ENCODE measurements around the gene UBE2E2. TPM values are rescaled to one million over a fixed set of nuclear protein-coding genes. Genes with fewer than 3 reads are reported as not detected.

UBE2E2 gene
- total RNA-seq, 2 experiments from 2014 or later, result 14.1 to 20.2 TPM

- no peak for TF ChIP-seq CTCF (IDR thresholded peaks at IDR 0.05)
- Mint-ChIP-seq H3K4me1 (ENCODE audit: low read depth) (peaks cover 21% of the 10 kb centered on the region), H3K27me3 (no peaks in the 10 kb centered on the region), H3K9me3 (no peaks in the 10 kb centered on the region), H3K4me3 (no peak overlapping the region), H3K36me3 (ENCODE audit: low read depth) (no peaks in the 10 kb centered on the region), H3K27ac (no peak overlapping the region)
- H3K4me1 ChIP-seq (ENCODE audit: insufficient read depth, low read length), result no peaks in the 10 kb centered on the region
- H3K27ac ChIP-seq (ENCODE audit: low read depth in 1 of 2, low read length in 2 of 2), result no peak overlapping the region
- ChIA-PET CTCF (no interaction called here), POLR2A (no interaction called here)
- DNase-seq (no peak), ATAC-seq (ENCODE audit: poor library complexity) (no peak)
- no peak overlapping the region for H3K4me3 ChIP-seq (ENCODE audit: low read length)
- H3K36me3 ChIP-seq (ENCODE audit: insufficient read depth, low read length), result no peaks in the 10 kb centered on the region
- intact Hi-C loops (cut with DNase I, micrococcal nuclease), result no loop called here
- H3K27me3 ChIP-seq (ENCODE audit: control insufficient read depth in 1 of 2, insufficient read depth in 2 of 2, low read length in 2 of 2), result no peaks in the 10 kb centered on the region
- no peaks in the 10 kb centered on the region for H3K9me3 ChIP-seq (ENCODE audit: control insufficient read depth in 1 of 2, insufficient read depth in 1 of 2, low read length in 2 of 2)
Measured at GRCh38 chr3:23254282-23254681, 51.2 kb downstream of the UBE2E2 start.

GRCh38 chr3:23254835-23255234, 51.7 kb downstream of the UBE2E2 start:
- CTCF ChIA-PET, result interaction anchor here (0.6 to 1.7 kb wide), 2 partner anchors 15 to 83 kb away, joined by 3 read pairs; no protein-coding TSS in a partner anchor
- H3K27ac ChIP-seq (ENCODE audit: low read depth in 1 of 2, low read length in 2 of 2), result no peak overlapping the region
- H3K4me1 Mint-ChIP-seq (ENCODE audit: low read depth), result peaks cover 19% of the 10 kb centered on the region

GRCh38 chr3:23256741-23257435, 53.8 kb downstream of the UBE2E2 start:
- no peaks in the 10 kb centered on the region for H3K27me3 ChIP-seq (ENCODE audit: control insufficient read depth in 1 of 2, insufficient read depth in 2 of 2, low read length in 2 of 2)
- CTCF ChIA-PET, result no interaction called here
- DNase-seq (no peak), ATAC-seq (ENCODE audit: poor library complexity) (no peak)
- H3K9me3 ChIP-seq (ENCODE audit: control insufficient read depth in 1 of 2, insufficient read depth in 1 of 2, low read length in 2 of 2), result no peaks in the 10 kb centered on the region
- no peaks in the 10 kb centered on the region for H3K36me3 ChIP-seq (ENCODE audit: insufficient read depth, low read length)
- no peaks in the 10 kb centered on the region for H3K9me3 Mint-ChIP-seq
- H3K27me3 Mint-ChIP-seq, result no peaks in the 10 kb centered on the region
- no peaks in the 10 kb centered on the region for H3K36me3 Mint-ChIP-seq (ENCODE audit: low read depth)
- H3K27ac ChIP-seq (ENCODE audit: low read depth in 1 of 2, low read length in 2 of 2), result no peak overlapping the region
- intact Hi-C loops (cut with DNase I, micrococcal nuclease), result no loop called here
- POLR2A ChIA-PET, result no interaction called here
- H3K27ac Mint-ChIP-seq, result no peak overlapping the region
- no peaks in the 10 kb centered on the region for H3K4me1 ChIP-seq (ENCODE audit: insufficient read depth, low read length)
- H3K4me1 Mint-ChIP-seq (ENCODE audit: low read depth), result peaks cover 15% of the 10 kb centered on the region
- no peak overlapping the region for H3K4me3 ChIP-seq (ENCODE audit: low read length)
- H3K4me3 Mint-ChIP-seq, result no peak overlapping the region
- TF ChIP-seq CTCF (IDR thresholded peaks at IDR 0.05), result no peak

More at GRCh38 chr3:23254835-23255234, 51.7 kb downstream of the UBE2E2 start:
- DNase-seq (no peak), ATAC-seq (ENCODE audit: poor library complexity) (no peak)
- Mint-ChIP-seq H3K27me3 (no peaks in the 10 kb centered on the region), H3K36me3 (ENCODE audit: low read depth) (no peaks in the 10 kb centered on the region), H3K27ac (no peak overlapping the region), H3K4me3 (no peak overlapping the region), H3K9me3 (no peaks in the 10 kb centered on the region)
- POLR2A ChIA-PET, result no interaction called here
- TF ChIP-seq CTCF (IDR thresholded peaks at IDR 0.05), result no peak
- Histone ChIP-seq H3K9me3 (ENCODE audit: control insufficient read depth in 1 of 2, insufficient read depth in 1 of 2, low read length in 2 of 2) (no peaks in the 10 kb centered on the region), H3K4me1 (ENCODE audit: insufficient read depth, low read length) (no peaks in the 10 kb centered on the region), H3K4me3 (ENCODE audit: low read length) (no peak overlapping the region), H3K27me3 (ENCODE audit: control insufficient read depth in 1 of 2, insufficient read depth in 2 of 2, low read length in 2 of 2) (no peaks in the 10 kb centered on the region), H3K36me3 (ENCODE audit: insufficient read depth, low read length) (no peaks in the 10 kb centered on the region)
- intact Hi-C loops (cut with DNase I, micrococcal nuclease), result no loop called here

All from CD4-positive, alpha-beta T cell (primary cell).